ENCODE results near the gene SOBP. TPM values are rescaled to one million over a fixed set of nuclear protein-coding genes. Genes with fewer than 3 reads are reported as not detected.

Gene SOBP
- total RNA-seq, 2 donors from 2014 or later: 10.3 to 11.1 TPM

DNA sequence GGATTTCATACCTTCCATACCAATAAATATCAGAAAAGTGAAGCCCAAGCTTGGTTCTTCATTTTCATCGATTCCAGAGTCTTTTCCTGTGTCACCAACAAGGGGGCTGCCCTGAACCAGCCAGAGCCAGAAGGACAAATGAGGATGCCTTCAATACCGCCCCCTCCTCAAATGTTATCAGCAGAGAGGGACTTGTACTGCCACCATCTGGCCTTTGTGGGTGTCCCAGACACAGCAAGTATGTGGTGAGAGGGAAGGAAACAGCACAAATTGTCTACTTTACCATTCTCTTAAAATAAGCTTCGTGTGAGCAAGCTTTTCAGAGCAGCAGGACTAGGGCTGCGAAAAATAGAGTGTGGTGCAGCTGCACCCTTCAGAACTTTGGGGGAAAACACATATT lies 165.3 kb downstream of the SOBP start:
- no peak overlapping the region for H3K27ac ChIP-seq
- ATAC-seq (ENCODE audit: insufficient number of reproducible peaks, low FRiP score, low read depth) (no peak), DNase-seq (ENCODE audit: low spot score) (no peak)

DNA sequence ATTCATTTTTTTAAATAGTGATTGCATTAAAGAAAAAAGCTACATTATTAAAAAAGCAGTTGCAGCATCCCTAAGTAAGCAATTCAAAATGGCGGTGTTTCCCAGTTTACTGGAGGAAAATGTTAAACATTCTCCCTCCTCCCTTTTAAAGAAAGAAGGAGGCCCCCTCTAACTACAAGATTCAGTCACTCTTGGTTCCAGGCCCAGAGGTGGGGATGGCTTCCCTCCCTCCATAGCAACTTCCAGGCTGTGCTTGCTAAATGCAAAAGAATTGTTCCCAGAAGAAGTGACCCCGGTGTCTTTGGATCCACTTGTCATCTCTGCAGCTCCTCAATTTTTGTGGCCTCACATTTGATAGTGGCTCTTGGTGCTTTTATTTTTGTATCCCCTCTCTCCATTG lies 165.9 kb downstream of the SOBP start:
- no peaks in the 10 kb centered on the region for H3K4me1 ChIP-seq (ENCODE audit: control insufficient read depth in 1 of 2, low read depth in 2 of 2)
- ATAC-seq (ENCODE audit: insufficient number of reproducible peaks, low FRiP score, low read depth): no peak
- TF ChIP-seq, protein P1, sequence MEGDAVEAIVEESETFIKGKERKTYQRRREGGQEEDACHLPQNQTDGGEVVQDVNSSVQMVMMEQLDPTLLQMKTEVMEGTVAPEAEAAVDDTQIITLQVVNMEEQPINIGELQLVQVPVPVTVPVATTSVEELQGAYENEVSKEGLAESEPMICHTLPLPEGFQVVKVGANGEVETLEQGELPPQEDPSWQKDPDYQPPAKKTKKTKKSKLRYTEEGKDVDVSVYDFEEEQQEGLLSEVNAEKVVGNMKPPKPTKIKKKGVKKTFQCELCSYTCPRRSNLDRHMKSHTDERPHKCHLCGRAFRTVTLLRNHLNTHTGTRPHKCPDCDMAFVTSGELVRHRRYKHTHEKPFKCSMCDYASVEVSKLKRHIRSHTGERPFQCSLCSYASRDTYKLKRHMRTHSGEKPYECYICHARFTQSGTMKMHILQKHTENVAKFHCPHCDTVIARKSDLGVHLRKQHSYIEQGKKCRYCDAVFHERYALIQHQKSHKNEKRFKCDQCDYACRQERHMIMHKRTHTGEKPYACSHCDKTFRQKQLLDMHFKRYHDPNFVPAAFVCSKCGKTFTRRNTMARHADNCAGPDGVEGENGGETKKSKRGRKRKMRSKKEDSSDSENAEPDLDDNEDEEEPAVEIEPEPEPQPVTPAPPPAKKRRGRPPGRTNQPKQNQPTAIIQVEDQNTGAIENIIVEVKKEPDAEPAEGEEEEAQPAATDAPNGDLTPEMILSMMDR (IDR thresholded peaks at IDR 0.05): no peak
- H3K27me3 ChIP-seq (replicated peaks; ENCODE audit: insufficient read depth): no peaks in the 10 kb centered on the region
- H3K4me3 ChIP-seq: no peak overlapping the region
- DNase-seq (ENCODE audit: low spot score): no peak
- no peaks in the 10 kb centered on the region for H3K9me3 ChIP-seq
- no peak overlapping the region for H3K27ac ChIP-seq
- H3K36me3 ChIP-seq: no peaks in the 10 kb centered on the region

More for the DNA sequence above, 165.3 kb downstream of the SOBP start:
- TF ChIP-seq, protein P1 (IDR thresholded peaks at IDR 0.05): no peak
- Histone ChIP-seq H3K4me1 (ENCODE audit: control insufficient read depth in 1 of 2, low read depth in 2 of 2) (no peaks in the 10 kb centered on the region), H3K36me3 (no peaks in the 10 kb centered on the region), H3K27me3 (replicated peaks; ENCODE audit: insufficient read depth) (no peaks in the 10 kb centered on the region), H3K4me3 (no peak overlapping the region), H3K9me3 (no peaks in the 10 kb centered on the region)

DNA sequence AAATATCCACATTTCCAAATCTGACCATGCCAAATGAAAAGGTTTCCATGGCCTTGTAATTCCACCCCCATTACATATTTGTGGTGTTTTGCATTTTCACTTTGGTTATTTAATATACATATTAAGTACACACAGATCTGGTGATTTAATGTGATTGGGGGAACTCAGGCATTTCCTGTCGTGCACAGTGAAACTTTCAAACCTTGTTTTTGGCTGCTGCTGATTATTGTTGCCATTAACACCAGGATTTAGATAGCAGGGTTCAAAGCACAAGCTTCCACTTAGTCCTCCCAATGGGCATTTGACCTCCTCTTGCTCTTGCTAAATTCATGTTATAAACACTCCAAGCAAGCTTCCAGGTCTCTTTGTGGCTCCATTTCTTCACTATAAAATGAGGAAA lies 166.5 kb downstream of the SOBP start:
- ATAC-seq (ENCODE audit: insufficient number of reproducible peaks, low FRiP score, low read depth): no peak
- Histone ChIP-seq H3K36me3 (no peaks in the 10 kb centered on the region), H3K27ac (no peak overlapping the region), H3K27me3 (replicated peaks; ENCODE audit: insufficient read depth) (no peaks in the 10 kb centered on the region), H3K4me3 (no peak overlapping the region), H3K4me1 (ENCODE audit: control insufficient read depth in 1 of 2, low read depth in 2 of 2) (no peaks in the 10 kb centered on the region), H3K9me3 (no peaks in the 10 kb centered on the region)
- TF ChIP-seq, protein P1 (IDR thresholded peaks at IDR 0.05): no peak
- no peak for DNase-seq (ENCODE audit: low spot score)

DNA sequence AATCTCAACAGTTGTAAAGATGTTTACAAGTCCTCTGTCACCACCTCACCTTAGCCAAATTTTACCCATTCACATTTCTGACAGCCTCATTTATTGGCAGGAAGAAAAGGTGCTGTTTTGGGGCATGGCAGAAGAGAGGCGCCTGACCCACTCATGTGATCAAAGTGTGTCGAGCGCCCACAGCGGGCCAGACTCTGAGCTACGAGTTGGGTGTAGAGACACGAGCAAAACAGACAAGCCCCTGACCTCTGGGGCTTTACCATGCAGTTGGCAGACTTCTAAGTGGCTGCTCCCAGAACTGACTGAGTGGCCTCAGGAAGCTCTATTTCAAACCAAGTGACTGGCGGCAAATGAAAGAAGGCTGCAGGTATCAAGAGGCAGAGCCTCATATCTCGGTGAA lies 167.0 kb downstream of the SOBP start:
- ATAC-seq (ENCODE audit: insufficient number of reproducible peaks, low FRiP score, low read depth): no peak
- DNase-seq (ENCODE audit: low spot score): no peak
- Histone ChIP-seq H3K27ac (no peak overlapping the region), H3K36me3 (no peaks in the 10 kb centered on the region), H3K9me3 (no peaks in the 10 kb centered on the region), H3K27me3 (replicated peaks; ENCODE audit: insufficient read depth) (no peaks in the 10 kb centered on the region), H3K4me1 (ENCODE audit: control insufficient read depth in 1 of 2, low read depth in 2 of 2) (no peaks in the 10 kb centered on the region), H3K4me3 (no peak overlapping the region)
- TF ChIP-seq, protein P1 (IDR thresholded peaks at IDR 0.05): no peak

DNA sequence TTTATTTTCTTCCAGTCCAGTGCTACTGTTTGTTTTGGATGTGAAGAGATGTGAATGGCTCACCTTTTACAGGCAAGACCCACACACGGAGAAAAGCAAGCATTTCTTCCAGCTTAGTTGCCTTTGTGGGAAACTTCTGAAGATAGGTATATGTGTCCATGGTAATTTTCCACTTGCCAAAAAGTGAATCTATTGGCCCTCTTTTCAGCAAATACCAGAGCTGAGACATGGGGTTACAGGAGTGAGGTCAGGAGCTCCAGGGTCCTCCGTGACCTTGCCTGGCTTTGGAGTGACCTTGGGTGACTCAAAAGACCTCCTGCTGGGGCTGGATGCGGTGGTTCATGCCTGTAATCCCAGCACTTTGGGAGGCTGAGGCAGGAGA lies 167.4 kb downstream of the SOBP start:
- H3K4me1 ChIP-seq (ENCODE audit: control insufficient read depth in 1 of 2, low read depth in 2 of 2): no peaks in the 10 kb centered on the region
- no peak overlapping the region for H3K27ac ChIP-seq

More for the DNA sequence above, 167.4 kb downstream of the SOBP start:
- H3K4me3 ChIP-seq: no peak overlapping the region
- DNase-seq (ENCODE audit: low spot score): no peak
- TF ChIP-seq, protein P1 (IDR thresholded peaks at IDR 0.05): no peak
- no peak for ATAC-seq (ENCODE audit: insufficient number of reproducible peaks, low FRiP score, low read depth)
- H3K36me3 ChIP-seq: no peaks in the 10 kb centered on the region
- H3K27me3 ChIP-seq (replicated peaks; ENCODE audit: insufficient read depth): no peaks in the 10 kb centered on the region
- H3K9me3 ChIP-seq: no peaks in the 10 kb centered on the region
